GM12874 (cell line): ENCODE data around the gene SIRPA.

ENCODE experiments used
- CTCF ChIP-seq: IDR thresholded peaks from 2 replicates; pipeline ENCODE4 v1.5.1; 2011; ENCODE audit warnings: low read depth, mild to moderate bottlenecking, control low read depth, low read length, moderate library complexity; ENCODE audit not compliant: insufficient read depth

Gene SIRPA

GRCh38 chr20:1896484-1897258 lies 1.5 kb downstream of the SIRPA start:
- TF ChIP-seq CTCF = no peak

GRCh38 chr20:1897541-1897940 lies 2.3 kb downstream of the SIRPA start:
- no peak for TF ChIP-seq CTCF

- no peak for TF ChIP-seq CTCF
Measured at GRCh38 chr20:1897965-1898464, 2.8 kb downstream of the SIRPA start.

GRCh38 chr20:1898482-1899240 lies 3.5 kb downstream of the SIRPA start:
- TF ChIP-seq CTCF = no peak

GRCh38 chr20:1899241-1899525 lies 4.0 kb downstream of the SIRPA start:
- TF ChIP-seq CTCF = no peak

GRCh38 chr20:1900321-1900801 lies 5.2 kb downstream of the SIRPA start:
- peak; percentile 65 for TF ChIP-seq CTCF

- no peak for TF ChIP-seq CTCF
Measured at GRCh38 chr20:1901704-1902103, 6.5 kb downstream of the SIRPA start.
